ENCODE measurements around the gene ARRB1. TPM values are rescaled to one million over a fixed set of nuclear protein-coding genes. Genes with fewer than 3 reads are reported as not detected.

Gene ARRB1
- total and polyA plus RNA-seq, 9 of the 15 experiments (the other 6 are each of a cell fraction or from before 2014, with no cell fraction given), result 6.6 to 45.4 (median 28.5) TPM

- TF ChIP-seq CBX5 (IDR thresholded peaks at IDR 0.05; ENCODE audit: borderline replicate concordance, low read depth), result no peak
- TF ChIP-seq ZNF76 (CRISPR knock-in tag; IDR thresholded peaks at IDR 0.05; ENCODE audit: borderline replicate concordance), result no peak
- TF ChIP-seq MEIS2 (IDR thresholded peaks at IDR 0.05; ENCODE audit: partially characterized antibody), result no peak
- TF ChIP-seq ZNF668 (CRISPR knock-in tag; IDR thresholded peaks at IDR 0.05), result no peak
- no peak for TF ChIP-seq TRIM28 (IDR thresholded peaks at IDR 0.05)
- TF ChIP-seq PRDM10 (IDR thresholded peaks at IDR 0.05; ENCODE audit: partially characterized antibody), result no peak
- TF ChIP-seq TOE1 (IDR thresholded peaks at IDR 0.05; ENCODE audit: borderline replicate concordance), result no peak
- no peak for TF ChIP-seq TOE1 (CRISPR knock-in tag; IDR thresholded peaks at IDR 0.05; ENCODE audit: borderline replicate concordance, low read depth)
- no peak for TF ChIP-seq ZNF217 (CRISPR knock-in tag; IDR thresholded peaks at IDR 0.05)
- TF ChIP-seq RBM22 (IDR thresholded peaks at IDR 0.05; ENCODE audit: low read depth, low read length, poor library complexity, severe bottlenecking), result no peak
- no peak for TF ChIP-seq SOX6 (IDR thresholded peaks at IDR 0.05)
- TF ChIP-seq TEAD2 (tag; IDR thresholded peaks at IDR 0.05), result 0 out of 2 replicates have a peak, but pooled peaks have one; percentile 34
- no peak for TF ChIP-seq ELK3 (CRISPR knock-in tag; IDR thresholded peaks at IDR 0.05)
- no peak for TF ChIP-seq ETS2 (tag; IDR thresholded peaks at IDR 0.05; ENCODE audit: borderline replicate concordance, poor library complexity, severe bottlenecking)
- TF ChIP-seq EGR1 (conservative IDR thresholded peaks at IDR 0.05), result no peak
- TF ChIP-seq MIER1 (IDR thresholded peaks at IDR 0.05; ENCODE audit: low read depth), result peak; percentile 96
- peak; percentile 99 for TF ChIP-seq EHMT2 (IDR thresholded peaks at IDR 0.05)
- TF ChIP-seq NEUROD1 (IDR thresholded peaks at IDR 0.05; ENCODE audit: borderline replicate concordance, low read depth, low read length, partially characterized antibody), result no peak
- TF ChIP-seq CEBPG (CRISPR knock-in tag; IDR thresholded peaks at IDR 0.05), result peak; percentile 76
- peak in 1 of 2 experiments; percentile 90; a peak in 2 of 4 replicates for TF ChIP-seq CEBPG (tag; conservative IDR thresholded peaks at IDR 0.05 in 1 of 2, IDR thresholded peaks at IDR 0.05 in 1 of 2)
Observed at GRCh38 chr11:75233754-75234172, 117.7 kb downstream of the ARRB1 start (continued).
